Right cardiac atrium (tissue), 5 donors: ENCODE data around the gene C12orf56. TPM values are rescaled to one million over a fixed set of nuclear protein-coding genes. Genes with fewer than 3 reads are reported as not detected.
"Not testable (repeated sequence)": the region's sequence is repeated elsewhere in the genome, so short reads cannot be mapped to it uniquely, and the experiment has no call there.

Experiments used
- ATAC-seq, 2 donors: fragments of 200-7000 bp; cut with Tn5 transposase; one replicate each; pipeline versions ENCODE4 v1.8.0 to v1.9.1; 2020; ENCODE audit warnings: moderate library complexity in 2 of 2, mild to moderate bottlenecking in 1 of 2
- DNase-seq, 3 donors: peaks; one replicate each; pipeline ENCODE4 v3.0.0-alpha.2; 2020
- H3K27ac ChIP-seq: one replicate; pipeline ENCODE4 v1.5.1; 2013; ENCODE audit warnings: mild to moderate bottlenecking, low read length, control low read depth, moderate library complexity
- H3K27me3 ChIP-seq: one replicate; pipeline ENCODE4 v1.6.1; 2013; ENCODE audit not compliant: control insufficient read depth, insufficient read depth
- H3K4me1 ChIP-seq: one replicate; pipeline ENCODE4 v1.6.1; 2013; ENCODE audit warnings: low read length; ENCODE audit not compliant: control insufficient read depth, insufficient read depth
- H3K4me3 ChIP-seq: one replicate; pipeline ENCODE4 v1.5.1; 2013; ENCODE audit warnings: low read length, control low read depth
- H3K9me3 ChIP-seq: one replicate; pipeline ENCODE4 v1.6.1; 2013; ENCODE audit warnings: low read length; ENCODE audit not compliant: control insufficient read depth
- WGBS: extraction: QIAGEN DNeasy Blood & Tissue Kit; methylation state at CpG from one replicate; pipeline ENCODE4 v1.1.7; 2013; 5-methylcytosine and 5-hydroxymethylcytosine counted together
- intact Hi-C, 4 donors: fragments of 100-400 bp; cut with DNase I; formaldehyde crosslinking; loops; one replicate each; pipeline versions ENCODE4 v1.11.0 to v1.14.0; 2022 to 2023
- polyA plus RNA-seq: library from polyadenylated mRNA; stranded (reverse); fragments of 200-250 nt; gene quantifications from one replicate; pipeline ENCODE4 v1.2.3, GENCODE V29; 2013
- total RNA-seq, 4 donors: library from RNA; stranded (reverse); fragmentation: NEBNext Ultra II Directional; extraction: Animal tissue kit (Norgen Biotek cat#: 25700); gene quantifications; one replicate each; pipeline ENCODE4 v1.2.1, GENCODE V29; 2021
- donor health status: healthy with polysubstance abuse.
- donor health status: DM: no; HTN: yes; CAD: no.
- donor health status: DM: no; HTN: no; CAD: no.
- donor health status: DM: no; HTN: yes; CAD: no; lungs with severe emphysema.
- donor health status: DM: yes; HTN: yes; CAD: no.

The C12orf56 gene
- total and polyA plus RNA-seq, 5 donors = not detected

DNA sequence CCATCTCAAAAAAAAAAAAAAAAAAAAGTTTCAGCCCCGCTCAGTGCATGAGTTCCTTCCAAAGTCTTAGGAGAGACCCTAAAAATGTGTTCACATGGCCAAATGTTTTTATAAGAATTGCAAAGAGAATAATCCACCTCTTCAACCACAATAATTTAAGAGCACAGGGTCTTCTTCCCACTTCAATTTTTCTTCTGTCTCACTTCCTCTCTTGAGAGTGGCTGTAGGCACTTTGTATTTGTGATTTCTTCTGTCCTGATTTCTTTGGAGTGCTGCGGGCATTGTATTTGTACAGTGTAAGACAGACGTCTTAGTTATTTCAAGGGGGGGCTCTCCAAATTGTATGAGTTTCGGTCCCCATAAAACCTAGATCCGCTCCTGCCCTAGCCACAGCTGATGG lies 58.3 kb downstream of the C12orf56 start:
- intact Hi-C loops = no loop called here
- no peaks in the 10 kb centered on the region for H3K4me1 ChIP-seq
- H3K27ac ChIP-seq = no peak overlapping the region
- no peaks in the 10 kb centered on the region for H3K9me3 ChIP-seq
- no peak overlapping the region for H3K4me3 ChIP-seq
- WGBS = 92% methylated on average over 5 of the region's 5 CpGs
- DNase-seq = no peak
- ATAC-seq = no peak
- no peaks in the 10 kb centered on the region for H3K27me3 ChIP-seq

DNA sequence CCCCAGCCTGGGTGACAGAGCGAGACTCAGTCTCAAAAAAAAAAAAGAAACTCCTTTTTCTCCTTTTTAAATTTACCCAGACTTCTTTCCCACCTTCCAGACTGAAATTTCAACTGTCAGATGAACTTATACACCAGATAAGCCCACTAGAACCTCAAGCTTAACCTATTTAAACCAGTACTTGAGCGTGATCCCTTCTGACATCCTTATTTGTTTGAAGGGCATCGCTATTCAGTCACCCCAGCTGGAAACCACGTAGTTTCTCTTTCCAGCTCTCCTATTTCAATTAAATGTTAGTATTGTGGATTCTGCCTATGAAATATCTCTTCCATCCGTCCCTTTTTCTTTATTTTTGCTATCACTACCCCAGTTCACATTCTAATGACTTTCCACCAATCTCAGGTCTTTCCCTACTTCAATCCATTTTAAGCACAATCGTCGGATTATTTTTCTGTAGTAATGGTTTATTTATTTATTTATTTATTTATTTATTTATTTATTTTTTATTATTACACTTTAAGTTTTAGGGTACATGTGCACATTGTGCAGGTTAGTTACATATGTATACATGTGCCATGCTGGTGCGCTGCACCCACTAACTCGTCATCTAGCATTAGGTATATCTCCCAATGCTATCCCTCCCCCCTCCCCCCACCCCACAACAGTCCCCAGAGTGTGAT lies 61.4 kb downstream of the C12orf56 start:
- H3K27me3 ChIP-seq, H3K4me3 ChIP-seq, ATAC-seq, intact Hi-C loops, H3K4me1 ChIP-seq, H3K27ac ChIP-seq, H3K9me3 ChIP-seq, DNase-seq: not testable (repeated sequence)
- 91% methylated on average over 7 of the region's 9 CpGs for WGBS

GRCh38 chr12:64325055-64325454 lies 65.5 kb downstream of the C12orf56 start:
- Histone ChIP-seq H3K27ac (no peak overlapping the region), H3K27me3 (no peaks in the 10 kb centered on the region), H3K4me1 (no peaks in the 10 kb centered on the region), H3K4me3 (no peak overlapping the region), H3K9me3 (no peaks in the 10 kb centered on the region)
- WGBS = 62% methylated on average over 2 of the region's 2 CpGs
- intact Hi-C loops = no loop called here
- no peak for ATAC-seq
- no peak for DNase-seq

GRCh38 chr12:64323476-64324225 lies 66.9 kb downstream of the C12orf56 start:
- intact Hi-C loops = no loop called here
- WGBS = 78% methylated on average over 3 of the region's 3 CpGs
- ATAC-seq (no peak), DNase-seq (no peak)
- Histone ChIP-seq H3K9me3 (no peaks in the 10 kb centered on the region), H3K27ac (no peak overlapping the region), H3K27me3 (no peaks in the 10 kb centered on the region), H3K4me3 (no peak overlapping the region), H3K4me1 (no peaks in the 10 kb centered on the region)

DNA sequence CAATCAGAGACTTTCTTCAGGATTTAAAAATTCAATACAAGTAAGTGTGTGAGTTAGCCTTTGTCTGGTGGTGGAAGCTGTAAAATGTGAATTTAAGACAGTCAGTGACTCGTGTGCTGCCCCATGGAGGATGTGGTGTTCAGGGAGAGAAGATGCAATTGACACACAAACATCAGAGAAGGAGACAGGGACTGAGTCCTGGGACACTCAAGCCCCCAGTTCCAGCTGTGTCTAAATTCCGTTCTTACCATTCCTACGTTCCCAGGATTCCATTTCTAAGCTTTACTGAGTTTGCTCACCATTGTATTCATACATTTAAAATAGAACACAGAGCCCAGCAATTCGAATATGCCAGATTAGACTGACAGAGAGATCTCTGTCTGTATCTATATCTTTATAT lies 67.6 kb downstream of the C12orf56 start:
- H3K27ac ChIP-seq = no peak overlapping the region
- intact Hi-C loops = no loop called here
- 80% methylated on average over 4 of the region's 4 CpGs for WGBS
- DNase-seq (no peak), ATAC-seq (no peak)
- no peaks in the 10 kb centered on the region for H3K9me3 ChIP-seq
- no peak overlapping the region for H3K4me3 ChIP-seq
- no peaks in the 10 kb centered on the region for H3K27me3 ChIP-seq
- no peaks in the 10 kb centered on the region for H3K4me1 ChIP-seq

GRCh38 chr12:64320611-64321010 lies 69.9 kb downstream of the C12orf56 start:
- Histone ChIP-seq H3K27ac (no peak overlapping the region), H3K4me3 (no peak overlapping the region), H3K4me1 (no peaks in the 10 kb centered on the region), H3K27me3 (no peaks in the 10 kb centered on the region), H3K9me3 (no peaks in the 10 kb centered on the region)
- ATAC-seq (no peak), DNase-seq (no peak)
- WGBS = 40% methylated on average over 1 of the region's 1 CpG
- intact Hi-C loops = no loop called here

DNA sequence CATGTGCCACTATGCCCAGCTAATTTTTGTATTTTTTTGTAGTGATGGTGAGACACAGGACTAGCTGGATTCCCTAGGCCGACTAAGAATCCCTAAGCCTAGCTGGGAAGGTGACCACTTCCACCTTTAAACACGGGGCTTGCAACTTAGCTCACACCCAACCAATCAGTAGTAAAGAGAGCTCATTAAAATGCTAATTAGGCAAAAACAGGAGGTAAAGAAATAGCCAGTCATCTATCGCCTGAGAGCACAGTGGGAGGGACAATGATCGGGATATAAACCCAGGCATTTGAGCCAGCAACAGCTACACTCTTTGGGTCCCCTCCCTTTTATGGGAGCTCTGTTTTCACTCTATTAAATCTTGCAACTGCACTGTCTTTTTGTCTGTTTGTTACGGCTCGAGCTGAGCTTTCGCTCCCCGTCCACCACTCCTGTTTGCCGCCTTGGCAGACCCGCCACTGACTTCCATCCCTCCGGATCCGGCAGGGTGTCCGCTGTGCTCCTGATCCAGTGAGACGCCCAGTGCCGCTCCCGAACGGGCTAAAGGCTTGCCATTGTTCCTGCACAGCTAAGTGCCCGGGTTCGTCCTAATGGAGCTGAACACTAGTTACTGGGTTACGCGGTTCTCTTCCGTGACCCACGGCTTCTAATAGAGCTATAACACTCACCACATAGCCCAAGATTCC lies 70.9 kb downstream of the C12orf56 start:
- WGBS = 94% methylated on average over 23 of the region's 23 CpGs

GRCh38 chr12:64318605-64319004 lies 72.0 kb downstream of the C12orf56 start:
- no peak overlapping the region for H3K27ac ChIP-seq
- ATAC-seq = no peak
- DNase-seq = peak in 1 of 3 donors; percentile 20
- H3K4me3 ChIP-seq = no peak overlapping the region
- intact Hi-C loops = no loop called here
- no peaks in the 10 kb centered on the region for H3K27me3 ChIP-seq
- H3K4me1 ChIP-seq = no peaks in the 10 kb centered on the region
- no peaks in the 10 kb centered on the region for H3K9me3 ChIP-seq
- 39% methylated on average over 3 of the region's 3 CpGs for WGBS

More for the DNA sequence above, 70.9 kb downstream of the C12orf56 start:
- intact Hi-C loops, ATAC-seq, H3K27ac ChIP-seq, H3K27me3 ChIP-seq, H3K9me3 ChIP-seq, H3K4me3 ChIP-seq, H3K4me1 ChIP-seq: not testable (repeated sequence)
- peak in 1 of 3 donors; percentile 11 for DNase-seq

- WGBS = 86% methylated on average over 4 of the region's 4 CpGs
- Histone ChIP-seq H3K4me1 (no peaks in the 10 kb centered on the region), H3K27ac (no peak overlapping the region)
These were observed 78.7 kb downstream of the C12orf56 start for GRCh38 chr12:64311877-64312276.

GRCh38 chr12:64304571-64304970 lies 86.0 kb downstream of the C12orf56 start:
- Histone ChIP-seq H3K27ac (no peak overlapping the region), H3K9me3 (no peaks in the 10 kb centered on the region), H3K4me3 (no peak overlapping the region), H3K27me3 (no peaks in the 10 kb centered on the region), H3K4me1 (no peaks in the 10 kb centered on the region)
- DNase-seq (no peak), ATAC-seq (no peak)
- intact Hi-C loops = no loop called here
- 54% methylated on average over 10 of the region's 10 CpGs for WGBS

More at GRCh38 chr12:64311877-64312276, 78.7 kb downstream of the C12orf56 start:
- no peak for ATAC-seq
- H3K9me3 ChIP-seq = no peaks in the 10 kb centered on the region
- no peaks in the 10 kb centered on the region for H3K27me3 ChIP-seq
- intact Hi-C loops = no loop called here
- H3K4me3 ChIP-seq = no peak overlapping the region
- no peak for DNase-seq

DNA sequence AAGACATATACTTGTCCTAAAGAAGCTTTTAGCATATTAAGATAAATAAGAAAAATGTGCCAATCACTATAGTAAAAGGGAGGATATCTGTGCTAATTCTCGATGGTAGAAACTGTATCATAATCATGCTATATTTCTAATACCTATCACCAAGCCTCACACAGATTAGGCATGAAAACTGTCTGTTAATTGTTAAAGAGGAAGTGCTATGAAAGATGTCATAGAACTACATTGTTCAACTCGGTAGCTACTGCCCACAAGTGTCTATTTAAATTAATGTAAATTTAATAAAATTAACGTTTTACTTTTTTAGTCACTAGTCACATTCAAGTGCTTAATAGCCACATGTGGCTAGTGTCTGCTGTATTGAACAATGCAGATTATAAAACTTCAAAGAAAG lies 90.9 kb downstream of the C12orf56 start:
- Histone ChIP-seq H3K27me3 (no peaks in the 10 kb centered on the region), H3K4me1 (no peaks in the 10 kb centered on the region), H3K4me3 (no peak overlapping the region), H3K9me3 (no peaks in the 10 kb centered on the region), H3K27ac (no peak overlapping the region)
- intact Hi-C loops = no loop called here
- WGBS = 67% methylated on average over 3 of the region's 3 CpGs
- no peak for DNase-seq
- ATAC-seq = no peak
